Left lobe of liver (tissue), 2 donors: ENCODE measurements around the gene CCDC192. TPM values are rescaled to one million over a fixed set of nuclear protein-coding genes. Genes with fewer than 3 reads are reported as not detected.

Experiments used
- ATAC-seq: fragments of 200-7000 bp; cut with Tn5 transposase; one replicate; pipeline ENCODE4 v1.9.1; 2020; ENCODE audit warnings: mild to moderate bottlenecking, moderate library complexity
- DNase-seq: peaks from one replicate; pipeline ENCODE4 v3.0.0-alpha.2; 2020; ENCODE audit warnings: low spot score
- total RNA-seq: library from RNA; stranded (reverse); gene quantifications from one replicate; pipeline ENCODE4 v1.2.1, GENCODE V29; 2021
- donor health status: DM: no; HTN: no; CAD: no; lungs with moderate emphysema.
- donor health status: DM: no; HTN: yes; CAD: no.

The CCDC192 gene
- total RNA-seq, 1 donor from 2014 or later = not detected

DNA sequence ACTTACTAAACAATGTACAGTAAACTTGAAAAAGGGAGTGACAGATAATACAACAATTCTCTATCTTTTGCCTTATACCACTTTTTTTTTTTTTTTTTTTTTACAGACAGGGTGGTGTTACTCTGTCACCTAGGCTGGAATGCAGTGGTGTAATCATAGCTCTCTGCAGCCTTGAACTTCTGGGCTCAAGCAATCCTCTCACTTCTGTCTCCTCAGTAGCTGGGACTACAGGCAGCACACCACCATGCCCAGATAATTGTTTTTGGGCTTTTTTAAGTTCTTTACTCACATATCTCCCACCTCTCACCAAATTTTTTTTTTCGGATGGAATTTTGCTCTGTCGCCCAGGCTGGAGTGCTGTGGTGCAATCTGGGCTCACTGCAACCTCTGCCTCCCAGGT lies 208.4 kb downstream of the CCDC192 start:
- DNase-seq = no peak
- ATAC-seq = no peak

DNA sequence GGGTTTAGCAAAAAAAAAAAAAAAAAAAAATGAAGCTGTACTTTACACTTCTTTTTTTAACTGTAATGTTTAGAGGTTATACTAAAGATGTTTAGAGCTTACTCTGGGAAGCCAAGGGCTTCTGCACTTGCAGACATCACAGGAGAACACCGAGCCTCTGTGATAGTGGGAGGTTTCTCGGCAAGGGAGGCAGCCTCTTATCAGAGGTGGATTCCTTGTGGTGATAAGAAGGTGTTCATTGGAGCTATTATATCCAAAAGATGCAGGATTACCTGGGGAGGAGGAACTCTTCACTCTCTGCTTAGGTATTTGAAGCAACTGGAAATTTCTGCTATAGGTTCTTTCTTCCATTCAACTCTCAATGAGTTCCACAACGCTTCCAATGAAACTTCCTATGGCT lies 209.2 kb downstream of the CCDC192 start:
- DNase-seq (no peak), ATAC-seq (no peak)

DNA sequence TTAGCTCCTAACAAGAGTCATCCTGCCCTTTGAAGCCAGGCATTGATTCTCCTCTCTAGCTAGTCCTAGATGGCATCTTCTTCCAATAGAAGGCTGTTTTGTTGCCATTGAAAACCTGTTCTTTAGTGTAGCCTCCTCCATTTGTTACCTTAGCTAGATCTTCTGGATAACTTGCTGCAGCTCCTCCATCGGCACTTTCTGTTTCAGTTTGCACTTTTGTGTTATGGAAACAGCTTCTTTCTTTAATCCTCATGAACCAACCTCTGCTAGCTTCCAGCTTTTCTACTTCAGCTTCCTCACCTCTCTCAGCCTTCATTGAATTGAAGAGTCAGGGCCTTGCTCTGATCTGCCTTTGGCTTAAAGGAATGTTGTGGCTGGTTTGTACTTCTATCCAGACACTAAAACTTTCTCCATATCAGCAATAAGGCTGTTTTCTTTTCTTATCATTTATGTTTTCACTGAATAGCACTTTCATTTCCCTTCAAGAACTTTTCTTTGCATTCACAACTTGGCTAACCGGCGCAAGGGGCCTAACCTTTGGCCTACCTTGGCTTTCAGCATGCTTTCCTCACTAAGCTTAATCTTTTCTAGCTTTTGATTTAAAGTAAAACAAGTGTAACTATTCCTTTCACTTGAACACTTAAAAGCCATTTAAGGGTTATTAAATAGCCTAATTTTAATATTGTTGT lies 213.8 kb downstream of the CCDC192 start:
- ATAC-seq = no peak
- DNase-seq = no peak

DNA sequence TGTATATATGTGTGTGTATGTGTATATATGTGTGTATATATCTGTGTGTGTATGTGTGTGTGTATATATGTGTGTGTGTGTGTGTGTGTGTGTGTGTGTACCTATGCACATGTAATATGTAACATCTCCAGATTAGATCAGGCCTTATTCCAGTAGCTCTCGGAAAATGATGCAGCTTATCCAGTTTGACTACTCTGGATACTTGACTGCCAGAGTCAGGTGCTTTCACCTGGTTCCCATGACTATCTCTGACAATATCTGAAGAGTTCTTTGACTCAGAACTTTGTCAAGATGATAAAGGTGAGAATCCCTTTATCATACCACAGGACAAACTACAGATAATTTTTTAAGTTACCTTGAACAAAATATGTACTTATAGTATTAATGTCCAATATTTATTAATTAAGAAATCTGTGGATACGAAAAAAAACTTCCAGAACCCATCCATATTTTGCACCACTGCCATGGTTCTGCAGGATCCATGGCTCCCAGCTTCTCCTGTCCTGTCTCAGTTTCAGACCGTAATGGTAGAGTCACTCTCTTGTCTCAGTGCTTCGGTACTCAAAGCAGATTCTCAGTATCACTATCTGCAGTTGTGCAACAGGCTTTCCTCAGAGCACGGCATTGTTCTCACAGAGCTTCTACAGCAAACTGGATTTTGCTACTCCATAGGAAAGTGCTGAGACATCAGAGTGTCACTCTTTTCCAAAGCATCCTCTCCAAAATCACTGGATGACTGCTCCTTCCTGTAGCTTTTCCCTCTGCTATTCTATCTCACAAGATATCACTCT lies 216.0 kb downstream of the CCDC192 start:
- DNase-seq (no peak), ATAC-seq (no peak)

DNA sequence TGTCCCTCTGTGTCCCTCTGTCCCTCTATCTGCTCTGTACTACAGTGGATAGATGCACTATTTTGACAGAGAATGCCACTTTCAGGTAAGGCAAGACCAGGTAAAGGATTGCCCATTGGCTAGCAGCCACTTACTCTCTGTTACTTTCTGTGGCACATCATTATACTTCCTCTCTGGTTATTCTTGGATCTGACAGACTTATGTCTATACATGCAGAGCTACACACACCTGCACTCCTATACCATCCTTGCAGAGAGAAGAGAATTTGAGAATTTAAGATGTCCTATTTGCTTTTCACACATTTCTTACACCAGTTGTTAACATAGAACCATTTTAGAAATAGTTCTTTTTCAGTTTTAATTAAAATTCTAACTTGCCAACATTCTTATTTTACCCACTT lies 216.6 kb downstream of the CCDC192 start:
- ATAC-seq (no peak), DNase-seq (no peak)

DNA sequence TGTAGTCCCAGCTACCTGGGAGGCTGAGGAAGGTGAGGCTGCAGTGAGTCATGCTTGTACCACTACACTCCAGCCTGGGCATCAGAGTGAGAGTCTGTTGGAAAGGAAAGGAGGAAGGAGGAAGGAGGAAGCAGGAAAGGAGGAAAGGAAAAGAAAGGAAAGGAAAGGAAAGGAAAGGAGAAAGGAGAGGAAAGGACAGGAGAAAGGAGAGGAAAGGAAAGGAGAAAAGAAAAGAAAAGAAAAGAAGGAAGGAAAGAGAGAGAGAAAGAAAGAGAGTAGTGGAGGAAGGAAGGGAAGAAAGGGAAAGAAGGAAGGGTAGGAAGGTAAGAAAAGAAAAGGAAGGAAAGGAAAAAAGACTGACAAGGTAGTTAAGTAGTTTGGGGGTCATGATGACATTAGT lies 217.7 kb downstream of the CCDC192 start:
- ATAC-seq (no peak), DNase-seq (no peak)

DNA sequence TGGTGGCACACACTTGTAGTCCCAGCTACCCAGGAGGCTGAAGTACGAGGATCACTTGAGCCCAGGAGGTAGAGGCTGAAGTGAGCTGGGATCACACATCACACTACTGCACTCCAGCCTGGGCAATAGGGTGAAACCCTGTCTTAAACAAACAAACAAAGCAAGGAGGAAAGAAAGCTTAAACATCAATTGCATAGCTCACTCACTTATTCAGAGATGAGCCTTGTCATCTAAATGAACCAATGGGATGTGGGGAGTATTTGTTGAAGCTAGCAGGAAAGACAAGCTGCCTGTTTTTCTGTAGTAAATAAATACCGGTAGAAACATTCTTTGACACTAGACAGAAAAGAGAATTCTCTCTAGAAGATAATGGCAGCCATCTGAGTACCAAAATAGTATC lies 219.4 kb downstream of the CCDC192 start:
- ATAC-seq (no peak), DNase-seq (no peak)

DNA sequence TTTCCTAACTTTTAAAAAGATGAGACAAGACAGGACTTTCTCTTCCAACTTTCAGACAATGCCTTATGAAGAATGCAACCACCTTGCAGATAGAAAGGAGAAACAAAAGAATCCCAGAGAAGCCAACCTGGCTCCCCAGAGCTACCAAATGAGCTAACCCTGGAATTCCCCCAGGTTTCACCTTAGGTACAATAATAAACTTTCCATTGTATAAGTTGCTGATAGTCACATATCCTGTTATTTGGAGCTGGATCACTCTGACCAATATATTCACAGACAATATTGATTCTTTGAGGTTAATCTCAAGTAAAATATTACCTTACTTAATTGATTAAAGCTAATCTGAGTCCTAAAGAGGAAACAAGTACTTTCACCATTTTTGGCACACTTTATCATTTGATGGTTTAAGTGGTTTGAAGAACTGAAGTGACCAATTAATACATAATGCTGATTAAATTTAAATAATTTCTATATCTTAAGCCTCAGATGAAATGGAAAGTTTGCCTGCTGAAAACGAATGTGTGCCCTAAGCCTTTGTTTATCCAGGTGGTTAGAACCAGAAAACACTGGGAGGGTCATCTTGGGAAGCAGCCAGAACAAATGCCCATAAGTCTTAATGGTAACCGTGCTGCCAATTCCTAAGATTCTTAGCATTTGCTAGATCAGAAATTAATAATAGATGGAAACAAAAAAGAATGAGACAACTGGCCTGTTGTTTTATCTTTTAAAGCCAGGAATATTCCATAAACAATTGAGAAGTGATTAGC lies 220.8 kb downstream of the CCDC192 start:
- ATAC-seq (no peak), DNase-seq (no peak)

DNA sequence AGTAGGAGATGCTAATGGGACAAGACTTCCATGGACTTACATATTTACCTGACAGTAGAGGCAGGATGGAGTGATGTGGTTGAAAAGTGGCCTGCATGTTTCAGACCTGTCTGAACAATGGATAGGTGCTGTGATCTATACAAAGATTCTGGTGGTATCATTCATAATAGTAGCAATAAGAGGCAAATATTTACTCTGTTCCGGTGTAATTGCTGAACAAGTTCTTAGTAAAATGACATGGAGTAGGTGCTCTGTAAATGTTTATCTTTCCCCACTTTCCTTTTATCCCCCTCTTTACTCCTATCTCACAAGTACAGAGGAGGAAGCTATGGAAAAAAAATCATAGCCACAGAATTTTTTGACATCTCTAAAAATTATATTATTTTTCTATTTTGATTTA lies 221.4 kb downstream of the CCDC192 start:
- DNase-seq = no peak
- no peak for ATAC-seq

DNA sequence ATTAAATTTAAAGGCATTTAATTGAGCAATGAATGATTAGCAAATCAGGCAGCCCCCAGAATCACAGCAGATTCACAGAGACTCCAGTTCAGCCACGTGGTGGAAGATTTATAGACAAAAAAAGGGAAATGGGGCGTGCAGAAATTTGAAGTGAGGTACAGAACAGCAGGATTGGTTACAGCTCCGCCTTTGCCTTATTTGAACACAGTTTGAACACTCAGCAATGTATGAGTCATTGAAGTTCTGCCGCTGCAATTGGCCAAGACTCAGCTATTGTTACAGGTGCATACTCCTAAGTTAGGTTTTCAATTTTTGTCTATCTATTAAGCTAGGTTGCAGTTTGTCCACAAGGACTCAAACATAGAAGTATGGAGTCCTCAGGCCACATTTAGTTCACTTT lies 222.7 kb downstream of the CCDC192 start:
- ATAC-seq (no peak), DNase-seq (no peak)

DNA sequence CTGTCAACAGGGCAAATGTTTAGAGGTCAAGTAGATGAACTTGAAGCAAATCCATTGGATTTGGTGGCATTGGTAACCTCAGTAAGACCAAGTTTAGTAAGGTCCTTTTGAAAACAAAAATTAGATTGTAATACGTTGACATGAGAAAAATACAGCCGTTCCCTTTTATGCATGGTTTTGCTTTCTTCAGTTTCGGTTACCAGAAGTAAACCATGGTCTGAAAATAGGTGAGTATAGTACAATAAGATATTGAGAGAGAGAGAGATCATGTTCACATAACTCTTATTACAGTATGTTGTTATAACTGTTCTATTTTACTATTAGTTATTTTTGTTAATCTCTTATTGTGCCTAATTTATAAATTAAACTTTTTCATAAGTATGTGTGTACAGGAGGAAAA lies 223.8 kb downstream of the CCDC192 start:
- no peak for DNase-seq
- ATAC-seq = no peak

DNA sequence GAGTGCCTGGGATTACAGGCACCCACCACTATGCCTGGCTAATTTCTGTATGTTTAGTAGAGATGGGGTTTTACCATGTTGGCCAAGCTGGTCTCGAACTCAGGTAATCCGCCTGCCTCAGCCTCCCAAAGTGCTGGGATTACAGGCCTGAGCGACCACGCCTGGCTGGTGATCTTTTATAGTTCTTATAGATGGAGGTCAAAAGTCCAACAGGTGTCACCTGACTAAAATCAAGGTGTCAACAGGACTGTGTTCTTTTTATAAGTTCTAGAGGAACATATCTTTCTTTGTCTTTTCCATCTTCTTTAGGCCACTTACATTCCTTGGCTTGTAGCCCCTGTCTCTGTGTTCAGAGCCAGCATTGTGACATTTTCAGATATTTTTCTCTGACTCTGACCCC lies 224.9 kb downstream of the CCDC192 start:
- DNase-seq (no peak), ATAC-seq (no peak)

DNA sequence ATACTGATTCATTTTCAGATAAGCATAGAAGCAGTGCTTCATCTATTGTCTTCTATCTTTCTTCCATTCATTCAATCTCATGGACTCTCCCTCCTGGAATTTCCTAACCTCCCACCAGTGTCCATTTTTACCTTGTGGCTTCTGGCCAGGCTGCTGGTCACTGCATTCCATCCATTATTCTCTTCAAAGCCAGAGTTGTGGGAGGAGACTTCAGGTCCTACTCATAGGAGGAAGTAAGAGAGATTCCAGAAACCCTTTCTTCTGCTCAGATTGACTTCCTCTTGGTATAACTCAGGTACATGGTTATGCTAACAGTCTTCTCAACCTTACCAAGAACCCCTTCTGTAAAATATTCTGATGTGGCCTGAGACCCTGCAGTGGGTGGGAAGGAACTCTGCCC lies 227.1 kb downstream of the CCDC192 start:
- ATAC-seq = no peak

DNA sequence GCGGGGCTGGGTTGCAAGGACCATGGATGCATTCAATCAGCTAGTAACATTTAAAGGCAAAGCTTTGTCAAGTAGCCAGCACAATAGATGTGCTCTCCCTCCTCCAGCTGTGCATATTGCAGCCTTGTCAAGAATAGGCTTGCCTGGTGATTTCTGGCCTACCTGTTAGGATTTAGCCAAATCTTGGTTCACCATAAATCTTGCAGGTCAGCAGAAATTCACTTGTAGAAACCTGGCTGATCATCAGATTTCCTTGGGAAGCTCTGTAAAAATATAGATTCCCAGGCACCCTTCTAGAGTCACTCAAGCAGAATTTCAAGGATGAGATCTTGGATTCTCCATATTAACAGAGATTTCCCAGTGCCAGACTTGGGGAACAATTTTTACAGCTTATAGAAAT lies 228.2 kb downstream of the CCDC192 start:
- no peak for ATAC-seq

More for the DNA sequence above, 227.1 kb downstream of the CCDC192 start:
- no peak for DNase-seq

DNA sequence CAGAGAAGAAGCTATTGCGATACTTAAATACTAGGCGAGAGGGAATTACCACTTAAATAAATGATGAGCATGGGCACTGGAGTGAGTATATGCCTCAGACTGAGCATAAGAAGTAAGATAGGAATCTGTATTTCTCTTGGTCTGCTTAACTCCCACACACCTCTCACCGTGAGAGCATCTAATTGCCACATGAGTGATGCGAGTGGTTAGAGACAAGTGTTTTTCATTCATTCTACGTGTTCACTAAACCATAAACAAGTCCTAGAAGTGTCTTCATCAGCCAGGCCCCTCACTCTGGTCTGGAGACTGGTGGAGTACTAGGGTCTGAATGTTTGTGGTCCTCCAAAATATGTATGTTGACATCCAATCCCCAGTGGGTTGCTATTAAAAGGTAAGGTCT lies 230.2 kb downstream of the CCDC192 start:
- DNase-seq (no peak), ATAC-seq (no peak)

More for the DNA sequence above, 228.2 kb downstream of the CCDC192 start:
- DNase-seq = no peak

DNA sequence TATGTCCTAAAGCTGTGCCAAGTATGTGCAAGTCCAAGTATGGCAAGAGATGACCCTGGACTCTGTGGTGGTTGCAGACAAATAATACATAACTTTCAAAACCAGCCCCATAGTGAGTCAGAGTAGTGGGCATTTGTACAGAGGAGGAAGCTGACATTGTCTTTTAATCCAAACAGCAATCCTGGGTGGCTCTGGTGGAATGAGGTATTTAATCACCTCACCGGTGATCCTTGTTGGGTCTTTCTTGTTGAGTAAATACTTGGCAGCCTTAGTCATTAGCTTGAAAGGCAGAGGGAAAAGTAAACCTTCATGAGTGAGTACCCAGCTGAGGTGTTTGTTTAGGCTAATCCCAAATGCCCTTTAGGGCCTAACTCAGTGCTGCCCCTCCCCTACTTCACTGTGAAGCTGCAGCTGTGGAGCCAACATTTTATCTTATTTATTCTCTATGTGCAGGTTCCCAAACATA lies 231.6 kb downstream of the CCDC192 start:
- peak; percentile 66 for ATAC-seq
- DNase-seq = no peak

DNA sequence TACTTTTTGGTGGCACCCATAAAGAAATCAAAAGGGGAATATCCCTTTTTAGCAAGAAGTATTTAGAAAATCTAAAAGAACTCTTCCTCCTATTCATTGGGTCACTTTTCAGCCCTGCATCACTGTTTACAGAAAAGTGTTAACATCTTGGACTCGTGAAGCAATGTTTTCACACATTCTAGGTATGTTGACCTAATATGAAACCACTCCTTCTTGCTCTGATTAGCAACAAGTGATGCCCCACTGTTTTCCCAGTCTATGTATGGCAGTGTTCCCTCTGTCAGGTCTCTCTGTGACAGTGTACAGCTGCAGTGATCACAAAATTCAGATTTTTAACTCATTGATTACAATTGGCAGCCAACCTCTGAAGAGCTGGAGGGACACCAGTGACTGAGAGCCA lies 232.2 kb downstream of the CCDC192 start:
- DNase-seq (no peak), ATAC-seq (no peak)

DNA sequence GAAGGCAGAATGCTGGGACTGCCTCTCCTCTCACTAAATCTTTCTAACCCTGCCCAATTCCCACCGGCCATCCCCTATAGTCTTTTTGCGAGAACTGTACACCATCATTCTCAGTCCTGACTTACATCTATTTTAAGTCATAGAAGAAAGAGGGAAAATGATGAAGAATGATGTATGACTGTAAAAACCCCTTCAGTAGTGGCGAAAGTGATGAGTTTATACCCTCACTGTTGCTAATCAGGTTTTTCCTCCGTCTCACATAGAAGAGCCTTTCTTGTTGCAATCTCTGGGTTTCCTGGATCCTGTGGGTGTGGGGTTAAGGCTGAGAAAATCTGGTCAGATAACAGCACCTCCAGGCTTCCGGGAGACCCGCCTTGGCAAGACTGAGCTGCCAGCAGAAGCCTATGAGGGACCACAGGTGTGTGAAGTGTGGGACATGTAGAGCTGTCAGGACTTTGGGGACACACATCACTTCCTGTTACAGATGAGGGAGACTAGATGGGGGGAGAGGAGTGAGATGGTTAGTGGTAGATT lies 233.3 kb downstream of the CCDC192 start:
- DNase-seq (no peak), ATAC-seq (no peak)

DNA sequence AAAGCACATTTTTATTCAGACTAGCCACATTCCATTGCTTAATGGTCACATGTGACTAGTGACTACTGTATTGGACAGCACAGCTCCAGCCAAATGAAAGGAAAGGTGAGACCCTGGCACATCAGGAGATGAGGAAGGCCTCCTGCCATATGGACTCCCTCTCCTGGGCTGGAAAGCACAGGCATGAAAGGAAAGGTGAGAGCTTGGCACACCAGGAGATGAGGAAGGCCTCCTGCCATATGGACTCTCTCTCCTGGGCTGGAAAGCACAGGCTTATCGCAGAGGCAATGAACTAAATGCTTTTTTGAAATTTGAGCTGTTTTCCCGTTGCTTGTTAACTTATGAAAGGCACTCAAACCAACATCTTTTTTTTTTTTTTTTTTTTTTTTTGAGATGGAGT lies 235.6 kb downstream of the CCDC192 start:
- no peak for DNase-seq
- no peak for ATAC-seq

DNA sequence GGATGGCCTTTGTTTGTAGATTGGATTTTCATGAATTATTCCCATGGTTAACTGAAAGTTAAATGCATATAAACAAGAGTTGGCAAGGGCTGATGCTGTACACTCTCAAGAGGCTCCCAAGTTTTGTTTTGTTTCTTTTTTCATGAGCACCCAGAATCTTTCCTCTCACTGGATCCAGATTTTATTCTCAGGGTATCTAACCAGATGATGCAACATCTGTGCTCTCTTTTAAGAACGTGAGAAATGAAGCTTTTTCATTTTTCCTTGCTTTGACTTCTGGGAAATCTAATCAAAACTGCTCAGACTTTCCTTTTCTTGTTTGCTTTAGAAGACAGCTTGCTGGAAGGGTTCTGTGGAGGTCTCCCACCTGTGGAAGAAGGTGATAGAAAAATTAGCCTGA lies 237.7 kb downstream of the CCDC192 start:
- ATAC-seq (no peak), DNase-seq (no peak)

DNA sequence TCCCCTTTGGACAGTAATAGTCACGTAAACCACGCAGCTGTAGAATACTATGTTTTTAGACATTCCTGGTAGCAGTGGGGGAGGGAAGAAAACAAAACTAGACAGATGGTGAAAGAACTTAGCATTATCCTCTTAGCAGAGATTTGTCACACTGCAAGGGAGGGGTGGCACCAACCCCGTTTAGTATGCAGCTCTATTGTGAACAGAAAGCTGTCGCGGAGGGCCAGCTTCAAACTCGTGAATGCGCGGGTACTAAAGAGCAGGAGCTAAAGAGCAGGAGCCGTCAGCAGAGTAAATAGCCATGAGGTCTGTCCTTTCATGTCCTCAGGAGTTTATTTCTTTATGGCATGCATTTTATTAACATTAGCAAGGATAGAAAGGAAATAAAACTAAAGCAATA lies 238.5 kb downstream of the CCDC192 start:
- ATAC-seq = no peak
- DNase-seq = no peak
